A673 (cell line): ENCODE results near the gene IL11RA. TPM values are rescaled to one million over a fixed set of nuclear protein-coding genes. Genes with fewer than 3 reads are reported as not detected.

Experiments
- BruUV-seq: library from RNA; stranded (reverse); fragments of 400-500 nt; replicated peaks from 2 replicates; lab custom pipeline; 2021; lab: Mats Ljungman, UMichigan
- CTCF ChIA-PET: fragments of 300-600 bp; sonication (Branson Sonifier 250); formaldehyde crosslinking; loops from one replicate; lab custom pipeline; 2022; ENCODE audit warnings: antibody characterized with exemption; lab: Charles Lee
- POLR2A ChIA-PET: fragments of 300-600 bp; sonication (Branson Sonifier 250); formaldehyde crosslinking; loops from one replicate; lab custom pipeline; 2022; ENCODE audit warnings: antibody characterized with exemption; ENCODE audit not compliant: low non-redundant PET; lab: Charles Lee
- DNase-seq: peaks from one replicate; pipeline ENCODE4 v3.0.0-alpha.2; 2015; ENCODE audit warnings: low spot score
- H3K27ac ChIP-seq: fragments of 200-600 bp; sonication (generic); 2 replicates; pipeline ENCODE4 v1.5.1; 2016; ENCODE audit warnings: mixed run types, low read depth, mild to moderate bottlenecking, mixed read lengths, antibody characterized with exemption, low read length; ENCODE audit not compliant: poor library complexity, severe bottlenecking
- H3K27me3 ChIP-seq: fragments of 200-600 bp; sonication (generic); replicated peaks from 2 replicates; pipeline ENCODE4 v1.6.1; 2017; ENCODE audit warnings: mixed run types, low read depth, mild to moderate bottlenecking, mixed read lengths, antibody characterized with exemption, low read length; ENCODE audit not compliant: insufficient read depth, poor library complexity
- H3K36me3 ChIP-seq: fragments of 200-600 bp; sonication (generic); 2 replicates; pipeline ENCODE4 v1.6.1; 2016; ENCODE audit warnings: mixed run types, mild to moderate bottlenecking, mixed read lengths, antibody characterized with exemption, low read length; ENCODE audit not compliant: insufficient read depth, poor library complexity, severe bottlenecking
- H3K4me1 ChIP-seq: fragments of 200-600 bp; sonication (generic); 2 replicates; pipeline ENCODE4 v1.6.1; 2017; ENCODE audit warnings: mixed run types, mild to moderate bottlenecking, mixed read lengths, antibody characterized with exemption, low read length; ENCODE audit not compliant: insufficient read depth, poor library complexity, severe bottlenecking
- H3K4me3 ChIP-seq: fragments of 200-600 bp; sonication (generic); 2 replicates; pipeline ENCODE4 v1.5.1; 2016; ENCODE audit warnings: low read depth, mixed run types, mild to moderate bottlenecking, mixed read lengths, low read length; ENCODE audit not compliant: poor library complexity, severe bottlenecking
- H3K9me3 ChIP-seq: fragments of 200-600 bp; sonication (generic); 2 replicates; pipeline ENCODE4 v1.6.1; 2016; ENCODE audit warnings: mixed run types, low read depth, mild to moderate bottlenecking, mixed read lengths, antibody characterized with exemption, low read length; ENCODE audit not compliant: poor library complexity, severe bottlenecking
- CTCF ChIP-seq: fragments of 300-800, 200-600 bp; sonication (generic); conservative IDR thresholded peaks from 2 replicates; pipeline ENCODE4 v1.5.1; 2017; ENCODE audit warnings: low read depth, mild to moderate bottlenecking, antibody characterized with exemption, low read length, moderate library complexity, mixed read lengths
- EZH2 ChIP-seq: fragments of 200-600 bp; sonication (generic); IDR thresholded peaks from 2 replicates; pipeline ENCODE4 v1.6.1; 2017; ENCODE audit warnings: borderline replicate concordance, low read depth, mild to moderate bottlenecking, mixed read lengths, antibody characterized with exemption, low read length; ENCODE audit not compliant: poor library complexity, severe bottlenecking
- intact Hi-C: fragments of 100-400 bp; cut with micrococcal nuclease; formaldehyde crosslinking; loops from one replicate; pipeline ENCODE4 v1.10.0; 2022; ENCODE audit not compliant: unreplicated experiment
- total RNA-seq: library from RNA; stranded (reverse); gene quantifications from 2 replicates; pipeline ENCODE4 v1.2.3, GENCODE V29; 2021

Gene IL11RA
- total RNA-seq, 1 experiment from 2014 or later, result 5.6 TPM

GRCh38 chr9:34615132-34615531 lies 36.9 kb upstream of the IL11RA start:
- TF ChIP-seq CTCF, result no peak
- TF ChIP-seq EZH2, result no peak
- Histone ChIP-seq H3K27ac (no peak overlapping the region), H3K9me3 (no peaks in the 10 kb centered on the region), H3K4me1 (peaks cover 6% of the 10 kb centered on the region), H3K27me3 (no peaks in the 10 kb centered on the region), H3K36me3 (peaks cover 3% of the 10 kb centered on the region), H3K4me3 (no peak overlapping the region)
- no TSS peak for BruUV-seq
- intact Hi-C loops, result no loop called here
- CTCF ChIA-PET, result no interaction called here
- no peak for DNase-seq
- POLR2A ChIA-PET, result no interaction called here

DNA sequence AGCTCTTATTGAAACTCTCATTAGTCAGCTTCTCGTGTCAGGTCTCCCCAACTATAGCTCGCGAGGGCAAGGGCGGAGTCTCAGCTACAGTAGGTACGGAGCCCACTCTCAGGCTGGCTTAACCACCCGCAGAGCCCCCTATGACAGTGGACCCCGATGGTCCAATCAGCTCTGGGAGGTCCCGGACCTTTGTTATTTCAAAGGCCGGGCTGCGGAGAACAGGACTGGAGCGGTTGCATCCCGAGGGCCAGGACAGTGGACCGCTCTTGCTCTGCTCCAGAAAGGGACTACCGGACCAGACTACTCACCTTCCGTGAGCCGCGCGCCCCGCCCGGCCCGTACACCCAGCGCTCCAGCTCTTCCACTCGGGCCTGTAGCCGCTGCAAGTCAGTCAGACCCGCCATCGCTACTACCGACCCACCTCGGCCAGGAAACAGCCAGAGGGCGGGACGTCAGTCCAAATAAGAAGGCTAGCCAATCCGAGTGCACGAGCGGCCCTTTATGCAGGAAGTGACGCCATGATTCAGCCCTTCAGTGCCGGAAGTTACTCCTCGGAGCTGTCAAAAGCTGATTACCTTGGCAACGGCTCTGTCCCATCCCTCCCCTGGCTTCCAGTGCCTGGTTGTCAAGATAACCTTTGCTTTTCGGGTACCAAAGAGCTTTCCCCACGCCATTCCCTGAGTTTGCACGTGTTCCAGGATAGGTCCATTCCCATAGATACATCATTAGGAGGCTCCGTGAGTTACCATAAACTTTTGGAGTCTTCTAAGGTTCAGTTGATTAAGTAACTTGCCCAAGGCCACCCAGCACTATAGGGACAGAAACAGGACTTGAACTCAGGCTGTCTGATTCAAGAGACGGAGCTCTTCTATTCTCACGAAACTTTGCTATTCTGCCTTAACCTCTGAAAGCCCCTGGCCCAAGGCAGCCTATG lies 31.7 kb upstream of the IL11RA start, which contains the start of gene DCTN3:
DCTN3 (minus strand) TSS at position 435 of the 934 bp plus-strand sequence; CDS start at position 404, 31 bp downstream.
- H3K4me1 ChIP-seq, result peaks cover 3% of the 10 kb centered on the region
- peak; percentile 97 for DNase-seq
- TF ChIP-seq EZH2, result no peak
- no peak for TF ChIP-seq CTCF
- CTCF ChIA-PET, result interaction anchor here (1.2 to 1.3 kb wide), 2 partner anchors 14 to 27 kb away, joined by 3 to 7 read pairs; no protein-coding TSS in a partner anchor
- BruUV-seq, result TSS peak; percentile 69
- peak within 1 kb of the TSS; percentile 72 for H3K27ac ChIP-seq
- intact Hi-C loops, result no loop called here
- peak within 1 kb of the TSS; percentile 94 for H3K4me3 ChIP-seq
- H3K9me3 ChIP-seq, result no peaks in the 10 kb centered on the region
- POLR2A ChIA-PET, result no interaction called here
- H3K27me3 ChIP-seq, result peaks cover 16% of the 10 kb centered on the region
- no peaks in the 10 kb centered on the region for H3K36me3 ChIP-seq

DNA sequence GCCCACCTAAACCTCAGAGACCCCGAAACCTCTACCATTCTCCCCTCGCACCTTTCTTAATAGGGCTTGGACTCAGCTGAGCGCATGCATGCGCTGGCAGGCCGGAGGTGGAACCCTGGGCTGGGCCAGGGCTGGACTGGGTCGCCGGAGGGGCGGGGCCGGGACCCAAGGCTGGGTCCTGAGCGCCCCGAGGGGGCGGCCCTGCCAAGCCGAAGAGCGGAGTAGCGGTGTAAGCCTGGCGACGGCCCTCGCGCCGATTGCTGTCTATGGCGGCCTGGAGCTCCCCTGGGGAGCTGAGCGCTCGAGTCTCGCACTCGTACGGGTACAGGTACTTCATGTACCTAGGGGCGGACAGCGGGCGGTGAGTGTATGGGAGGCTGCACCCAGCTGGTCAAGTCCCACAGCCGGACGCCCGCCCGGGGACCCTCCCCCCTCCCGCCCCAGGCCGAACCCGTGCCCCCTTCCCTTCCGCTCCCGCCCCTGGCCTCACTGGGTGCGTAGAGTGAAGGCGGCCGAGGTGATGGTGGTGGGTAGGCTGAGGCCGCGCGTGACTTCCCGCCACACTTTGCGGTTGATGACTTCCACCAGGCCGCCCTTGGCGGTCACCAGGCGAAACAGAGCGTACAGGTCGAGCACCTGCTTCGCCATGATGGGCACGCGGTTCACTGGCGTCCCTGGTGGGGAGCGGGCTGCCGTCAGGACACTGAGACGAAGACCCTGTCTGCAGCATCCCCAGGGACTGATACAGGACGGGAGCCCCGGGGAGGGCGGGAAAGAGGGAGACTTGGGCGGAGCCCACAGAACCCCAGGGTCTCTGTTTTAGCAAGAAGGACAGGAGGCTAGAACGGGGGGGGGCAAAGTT lies 28.4 kb upstream of the IL11RA start:
- DNase-seq, result no peak
- no peaks in the 10 kb centered on the region for H3K9me3 ChIP-seq
- no peak overlapping the region for H3K4me3 ChIP-seq
- ChIA-PET CTCF (no interaction called here), POLR2A (no interaction called here)
- peaks cover 48% of the 10 kb centered on the region for H3K27me3 ChIP-seq
- H3K4me1 ChIP-seq, result peaks cover 3% of the 10 kb centered on the region
- H3K36me3 ChIP-seq, result no peaks in the 10 kb centered on the region
- no peak for TF ChIP-seq CTCF
- no peak for TF ChIP-seq EZH2
- intact Hi-C loops, result no loop called here
- no TSS peak for BruUV-seq
- no peak overlapping the region for H3K27ac ChIP-seq
